H1 (cell line): Measurements from ENCODE around the gene CALCR. TPM values are rescaled to one million over a fixed set of nuclear protein-coding genes. Genes with fewer than 3 reads are reported as not detected.

Experiments used
- CTCF ChIA-PET: fragments of 300-600 bp; sonication (Branson Sonifier 250); formaldehyde crosslinking; loops from one replicate; lab custom pipeline; 2021; ENCODE audit not compliant: partially characterized antibody; lab: Charles Lee
- POLR2A ChIA-PET: fragments of 300-600 bp; sonication (Branson Sonifier 250); formaldehyde crosslinking; loops from one replicate; lab custom pipeline; 2021; ENCODE audit warnings: inconsistent platforms; ENCODE audit not compliant: partially characterized antibody; lab: Charles Lee
- DNase-seq, 2 experiments: peaks; one replicate each; pipeline versions ENCODE4 v3.0.0 to v3.0.0-alpha.2; 2010 to 2022; ENCODE audit warnings: low spot score in 2 of 2, low read depth in 1 of 2, mixed read lengths in 1 of 2
- FAIRE-seq: peaks from 2 replicates; lab custom pipeline; 2011; peaks lifted over from hg19 to GRCh38; lab: Jason Lieb, UNC
- H2AFZ ChIP-seq: 2 replicates; pipeline ENCODE4 v1.8.1; 2012; ENCODE audit warnings: low read length, inconsistent platforms
- H2AK5ac ChIP-seq: 2 replicates; pipeline ENCODE4 v1.6.1; 2013; ENCODE audit warnings: low read depth, low read length
- H2BK120ac ChIP-seq: replicated peaks from 2 replicates; pipeline ENCODE3; 2013; ENCODE audit warnings: low read depth, low read length, inconsistent platforms
- H2BK12ac ChIP-seq: 2 replicates; pipeline ENCODE4 v1.6.1; 2013; ENCODE audit warnings: low read depth, low read length
- H2BK15ac ChIP-seq: 2 replicates; pipeline ENCODE4 v1.6.1; 2013; ENCODE audit warnings: low read length
- H2BK20ac ChIP-seq: 2 replicates; pipeline ENCODE4 v1.6.1; 2013; ENCODE audit warnings: low read length
- H2BK5ac ChIP-seq: 2 replicates; pipeline ENCODE4 v1.6.1; 2013; ENCODE audit warnings: low read depth, low read length
- H3K14ac ChIP-seq: 2 replicates; pipeline ENCODE4 v1.6.1; 2013; ENCODE audit warnings: inconsistent platforms; ENCODE audit not compliant: insufficient read length
- H3K18ac ChIP-seq: 2 replicates; pipeline ENCODE4 v1.6.1; 2013; ENCODE audit warnings: low read length; ENCODE audit errors: extremely low read depth
- H3K23ac ChIP-seq: 2 replicates; pipeline ENCODE4 v1.6.1; 2013; ENCODE audit warnings: inconsistent platforms; ENCODE audit not compliant: insufficient read length
- H3K23me2 ChIP-seq: 2 replicates; pipeline ENCODE4 v1.6.1; 2013; ENCODE audit warnings: low read depth, low read length
- H3K27ac ChIP-seq: 2 replicates; pipeline ENCODE4 v1.6.1; 2011; ENCODE audit warnings: low read depth, low read length, inconsistent platforms
- H3K27me3 ChIP-seq, 4 experiments: replicated peaks in 1 of 4; 1 replicate in 1 of 4; 2 replicates in 3 of 4; pipeline versions ENCODE4 v1.6.1 to v1.8.1; 2011 to 2013; ENCODE audit warnings: low read length in 3 of 4, mild to moderate bottlenecking in 3 of 4, inconsistent platforms in 2 of 4, mixed read lengths in 2 of 4, moderate library complexity in 1 of 4; ENCODE audit not compliant: control insufficient read depth in 3 of 4, insufficient read depth in 3 of 4; ENCODE audit errors: extremely low read depth in 1 of 4
- H3K36me3 ChIP-seq, 4 experiments: 2 replicates each; pipeline versions ENCODE4 v1.6.1 to v1.8.1; 2011 to 2013; ENCODE audit warnings: mild to moderate bottlenecking in 4 of 4, low read length in 3 of 4, moderate library complexity in 2 of 4, control low read depth in 1 of 4, inconsistent platforms in 1 of 4; ENCODE audit not compliant: insufficient read depth in 4 of 4, control insufficient read depth in 2 of 4
- H3K4ac ChIP-seq: replicated peaks from 2 replicates; pipeline ENCODE3; 2013; ENCODE audit warnings: low read length, low read depth, mixed read lengths, inconsistent platforms; ENCODE audit not compliant: insufficient read length
- H3K4me1 ChIP-seq, 4 experiments: replicated peaks in 1 of 4; 1 replicate in 1 of 4; 2 replicates in 3 of 4; pipeline versions ENCODE4 v1.6.1 to v1.8.1; 2011 to 2013; ENCODE audit warnings: low read length in 3 of 4, inconsistent platforms in 2 of 4, mixed read lengths in 1 of 4; ENCODE audit not compliant: insufficient read depth in 4 of 4, control insufficient read depth in 3 of 4
- H3K4me2 ChIP-seq, 2 experiments: 2 replicates each; pipeline versions ENCODE4 v1.6.1 to v1.8.1; 2011 to 2013; ENCODE audit warnings: low read depth in 2 of 2, low read length in 2 of 2, control low read depth in 1 of 2, inconsistent platforms in 1 of 2, mild to moderate bottlenecking in 1 of 2; ENCODE audit not compliant: insufficient read depth in 1 of 2
- H3K4me3 ChIP-seq, 4 experiments: fragments of 200-600, 300-600 bp in 1 of 4; sonication (generic), shearing (Covaris generic), sonication (Bioruptor Twin) in 1 of 4; 2 replicates each; pipeline versions ENCODE4 v1.5.1 to v1.8.1; 2011 to 2016; ENCODE audit warnings: low read length in 4 of 4, low read depth in 3 of 4, control low read depth in 2 of 4, inconsistent platforms in 2 of 4, mild to moderate bottlenecking in 2 of 4, mixed read lengths in 1 of 4, moderate library complexity in 1 of 4; ENCODE audit not compliant: insufficient read depth in 2 of 4; ENCODE audit errors: extremely low read depth in 1 of 4
- H3K56ac ChIP-seq: replicated peaks from 2 replicates; pipeline ENCODE3; 2013; ENCODE audit warnings: low read depth, mild to moderate bottlenecking, mixed read lengths, low read length, inconsistent platforms; ENCODE audit not compliant: insufficient read length
- H3K79me1 ChIP-seq: 2 replicates; pipeline ENCODE4 v1.6.1; 2013; ENCODE audit warnings: low read depth, low read length, control low read depth
- H3K79me2 ChIP-seq, 2 experiments: 2 replicates each; pipeline versions ENCODE4 v1.6.1 to v1.8.1; 2012 to 2013; ENCODE audit warnings: low read length in 2 of 2, mild to moderate bottlenecking in 2 of 2, inconsistent platforms in 1 of 2; ENCODE audit not compliant: insufficient read depth in 2 of 2, control insufficient read depth in 1 of 2
- H3K9ac ChIP-seq, 4 experiments: replicated peaks in 1 of 4; 1 replicate in 1 of 4; 2 replicates in 3 of 4; pipeline versions ENCODE4 v1.6.1 to v1.8.1; 2011 to 2013; ENCODE audit warnings: low read depth in 3 of 4, low read length in 3 of 4, control low read depth in 2 of 4, mild to moderate bottlenecking in 2 of 4, moderate library complexity in 2 of 4, inconsistent platforms in 1 of 4; ENCODE audit errors: extremely low read depth in 1 of 4
- H3K9me3 ChIP-seq, 2 experiments: 2 replicates each; pipeline versions ENCODE4 v1.6.1 to v1.8.1; 2012 to 2013; ENCODE audit warnings: mild to moderate bottlenecking in 2 of 2, moderate library complexity in 2 of 2, control low read depth in 1 of 2, inconsistent platforms in 1 of 2, low read depth in 1 of 2, low read length in 1 of 2, mixed read lengths in 1 of 2; ENCODE audit not compliant: insufficient read depth in 2 of 2
- H4K20me1 ChIP-seq, 2 experiments: replicated peaks in 1 of 2; 2 replicates each; pipeline versions ENCODE3 to v1.8.1; 2011 to 2013; ENCODE audit warnings: inconsistent platforms in 2 of 2, low read length in 2 of 2, mild to moderate bottlenecking in 1 of 2; ENCODE audit not compliant: insufficient read depth in 2 of 2, control insufficient read depth in 1 of 2
- H4K5ac ChIP-seq: 2 replicates; pipeline ENCODE4 v1.6.1; 2013; ENCODE audit warnings: low read length, low read depth, mixed read lengths, inconsistent platforms; ENCODE audit not compliant: insufficient read length
- H4K8ac ChIP-seq: 2 replicates; pipeline ENCODE4 v1.8.0; 2013; ENCODE audit warnings: mild to moderate bottlenecking, moderate library complexity, low read length, inconsistent platforms; ENCODE audit not compliant: insufficient read depth; ENCODE audit errors: extremely low read depth
- H4K91ac ChIP-seq: replicated peaks from 2 replicates; pipeline ENCODE3; 2013; ENCODE audit warnings: low read length, mixed read lengths, inconsistent platforms; ENCODE audit not compliant: insufficient read length
- CEBPB ChIP-seq: IDR thresholded peaks from 2 replicates; pipeline ENCODE4 v1.6.1; 2012; ENCODE audit warnings: low read depth, low read length
- CHD2 ChIP-seq: IDR thresholded peaks from 2 replicates; pipeline ENCODE4 v1.6.1; 2012; ENCODE audit warnings: low read length, improper control_type of control experiment
- E2F6 ChIP-seq: IDR thresholded peaks from 2 replicates; pipeline ENCODE4 v1.6.1; 2012; ENCODE audit warnings: inconsistent platforms
- EZH2 ChIP-seq: fragments of 200-600 bp; sonication (generic); IDR thresholded peaks from 2 replicates; pipeline ENCODE4 v1.7.1; 2012; ENCODE audit warnings: low read depth, mild to moderate bottlenecking, moderate library complexity, low read length, inconsistent platforms; ENCODE audit not compliant: severe bottlenecking
- JUN ChIP-seq: IDR thresholded peaks from 2 replicates; pipeline ENCODE4 v1.6.1; 2011; ENCODE audit warnings: low read depth, mild to moderate bottlenecking, improper control_type of control experiment, low read length
- JUND ChIP-seq: IDR thresholded peaks from 2 replicates; pipeline ENCODE4 v1.6.1; 2011; ENCODE audit warnings: mild to moderate bottlenecking, improper control_type of control experiment, low read length
- KDM1A ChIP-seq: fragments of 200-600, 300-600 bp; sonication (generic); IDR thresholded peaks from 2 replicates; pipeline ENCODE4 v1.7.1; 2016; ENCODE audit warnings: mild to moderate bottlenecking, low read length, borderline replicate concordance
- KDM4A ChIP-seq: IDR thresholded peaks from one replicate; pipeline ENCODE4 v1.7.1; 2012; ENCODE audit warnings: low read depth, mild to moderate bottlenecking, moderate library complexity, low read length, inconsistent platforms; ENCODE audit not compliant: severe bottlenecking
- NRF1 ChIP-seq: IDR thresholded peaks from 2 replicates; pipeline ENCODE4 v1.6.1; 2011; ENCODE audit warnings: mild to moderate bottlenecking, low read depth, low read length, improper control_type of control experiment
- POLR2A ChIP-seq, 2 experiments: IDR thresholded peaks; 1 replicate in 1 of 2; 2 replicates in 1 of 2; pipeline ENCODE4 v1.6.1; 2011; ENCODE audit warnings: low read depth in 2 of 2, low read length in 2 of 2, mild to moderate bottlenecking in 2 of 2; ENCODE audit errors: control extremely low read depth in 1 of 2
- RFX5 ChIP-seq: IDR thresholded peaks from 2 replicates; pipeline ENCODE4 v1.6.1; 2011; ENCODE audit warnings: low read depth, low read length, improper control_type of control experiment, borderline replicate concordance
- SRF ChIP-seq: IDR thresholded peaks from 2 replicates; pipeline ENCODE4 v1.6.1; 2011; ENCODE audit warnings: mild to moderate bottlenecking, low read depth, low read length, moderate library complexity
- TAF1 ChIP-seq: IDR thresholded peaks from 2 replicates; pipeline ENCODE4 v1.6.1; 2011; ENCODE audit warnings: mild to moderate bottlenecking, low read depth, low read length
- TBP ChIP-seq: IDR thresholded peaks from 2 replicates; pipeline ENCODE4 v1.6.1; 2011; ENCODE audit warnings: low read depth, low read length, improper control_type of control experiment
- TEAD4 ChIP-seq: IDR thresholded peaks from 2 replicates; pipeline ENCODE4 v1.6.1; 2012; ENCODE audit warnings: low read depth, low read length, inconsistent platforms, mixed read lengths
- whole genome bisulfite sequencing, 2 experiments: shearing (Covaris generic) in 1 of 2; methylation state at CpG; one replicate each; pipeline versions ENCODE4 v1.1.6 to v1.1.7; 2013 to 2015; ENCODE audit warnings: low lambda C conversion rate in 2 of 2, mixed read lengths in 2 of 2, inconsistent platforms in 1 of 2, low coverage in 1 of 2, missing lambda C conversion rate in 1 of 2; ENCODE audit not compliant: insufficient replicate concordance in 2 of 2, insufficient coverage in 1 of 2, insufficient read length in 1 of 2; ENCODE audit errors: extremely low coverage in 1 of 2, missing lambda C conversion rate in 1 of 2; 5-methylcytosine and 5-hydroxymethylcytosine counted together
- polyA plus RNA-seq, 7 experiments: library from polyadenylated mRNA; depleted of rRNA in 3 of 7; stranded (reverse) in 5 of 7; unstranded in 2 of 7; fragments of >200 nt in 5 of 7; fragments of 200-250 nt in 2 of 7; gene quantifications; 1 replicate in 5 of 7; 2 replicates in 1 of 7; 4 replicates in 1 of 7; pipeline versions ENCODE4 v1.2.1 to v1.2.3, GENCODE V29; 2011 to 2013; ENCODE audit warnings: missing spikeins in 2 of 7, mixed read lengths in 2 of 7
- total RNA-seq: library from RNA; stranded (reverse); fragmentation: NEBNext Ultra II Directional; extraction: Animal tissue kit (Norgen Biotek cat#: 25700); gene quantifications from 2 replicates; pipeline ENCODE4 v1.2.1, GENCODE V29; 2021

Gene CALCR
- total and polyA plus RNA-seq, 2 of the 8 experiments (the other 6 are each of a cell fraction or from before 2014, with no cell fraction given) = 1.0 to 3.6 TPM

- H3K4me3 ChIP-seq = no peak overlapping the region
- H3K56ac ChIP-seq = no peak overlapping the region
- no peak overlapping the region for H4K91ac ChIP-seq
- H3K79me2 ChIP-seq = no peaks in the 10 kb centered on the region
- no peaks in the 10 kb centered on the region for H4K20me1 ChIP-seq
- no peak overlapping the region for H3K9ac ChIP-seq
- no peak overlapping the region for H2BK5ac ChIP-seq
- H3K23me2 ChIP-seq = no peaks in the 10 kb centered on the region
- H4K5ac ChIP-seq = no peak overlapping the region
- ChIA-PET CTCF (interaction anchor here (1.1 kb wide), 1 partner anchor 22 kb away, joined by 4 read pairs; no protein-coding TSS in a partner anchor), POLR2A (no interaction called here)
- H3K14ac ChIP-seq = no peak overlapping the region
- H2AK5ac ChIP-seq = no peak overlapping the region
- no peaks in the 10 kb centered on the region for H3K27me3 ChIP-seq
- H2BK12ac ChIP-seq = no peak overlapping the region
- H3K4me1 ChIP-seq = peaks cover 0 to 5% (median 2%) of the 10 kb centered on the region in 4 experiments; a peak in 3 of 7 replicates
- H3K4ac ChIP-seq = no peak overlapping the region
- no peak overlapping the region for H2BK120ac ChIP-seq
- no peak overlapping the region for H3K18ac ChIP-seq
- FAIRE-seq = no peak
- no peak overlapping the region for H3K27ac ChIP-seq
- H3K23ac ChIP-seq = no peak overlapping the region
- no peak for DNase-seq
- H3K9me3 ChIP-seq = no peaks in the 10 kb centered on the region
- H2BK15ac ChIP-seq = no peak overlapping the region
- H3K4me2 ChIP-seq = no peak overlapping the region
- WGBS, 2 experiments = 90% methylated on average over 2 of the region's 2 CpGs; no CpG with 5 or more reads in 1 of the 2 experiments
- no peak overlapping the region for H2BK20ac ChIP-seq
- H3K79me1 ChIP-seq = no peaks in the 10 kb centered on the region
- H2AFZ ChIP-seq = peak overlapping the region; percentile 95
- H3K36me3 ChIP-seq = no peaks in the 10 kb centered on the region
- no peak overlapping the region; the same call in 1 of the 2 replicates for H4K8ac ChIP-seq
- no peak for TF ChIP-seq TEAD4
- TF ChIP-seq SRF = no peak
- TF ChIP-seq POLR2A (IDR thresholded peaks at IDR 0.05; ENCODE audit: control extremely low read depth in 1 of 2, low read depth in 2 of 2, low read length in 2 of 2) = no peak
- no peak for TF ChIP-seq TBP
- no peak for TF ChIP-seq TAF1
- no peak for TF ChIP-seq NRF1
- TF ChIP-seq E2F6 = no peak
- TF ChIP-seq RFX5 = no peak
- TF ChIP-seq EZH2 = no peak
- TF ChIP-seq KDM4A = no peak
- no peak for TF ChIP-seq KDM1A
- no peak for TF ChIP-seq JUN
- no peak for TF ChIP-seq CEBPB
- no peak for TF ChIP-seq CHD2
- no peak for TF ChIP-seq JUND
Measured at GRCh38 chr7:93544691-93545090, 29.8 kb downstream of the CALCR start.
